ENCODE results near the gene SIK2. TPM values are rescaled to one million over a fixed set of nuclear protein-coding genes. Genes with fewer than 3 reads are reported as not detected.

Gene SIK2
- total and polyA plus RNA-seq, 2 experiments from 2014 or later, result 1.5 to 14.2 TPM

- no peak overlapping the region for H3K4me3 ChIP-seq
- no peaks in the 10 kb centered on the region for H3K27me3 ChIP-seq
- peak overlapping the region; percentile 16 for H3K27ac ChIP-seq
- no peaks in the 10 kb centered on the region for H3K9me3 ChIP-seq (ENCODE audit: low read depth)
- peak in 1 of 2 donors; percentile 40 for DNase-seq (ENCODE audit: low read depth in 1 of 2, low spot score in 1 of 2)
- H3K36me3 ChIP-seq, result peaks cover 24% of the 10 kb centered on the region
- peaks cover 24% of the 10 kb centered on the region for H3K4me1 ChIP-seq (ENCODE audit: low read depth)
- no peak for TF ChIP-seq CTCF (IDR thresholded peaks at IDR 0.05; ENCODE audit: low read depth, low read length)
These were observed 116.6 kb downstream of the SIK2 start for GRCh38 chr11:111718859-111719258.

- H3K4me3 ChIP-seq, result no peak overlapping the region
- no peak for TF ChIP-seq CTCF (IDR thresholded peaks at IDR 0.05; ENCODE audit: low read depth, low read length)
- no peak for DNase-seq (ENCODE audit: low read depth in 1 of 2, low spot score in 1 of 2)
- H3K9me3 ChIP-seq (ENCODE audit: low read depth), result no peaks in the 10 kb centered on the region
- H3K27ac ChIP-seq, result no peak overlapping the region
- no peaks in the 10 kb centered on the region for H3K27me3 ChIP-seq
- peaks cover 29% of the 10 kb centered on the region for H3K36me3 ChIP-seq
- peaks cover 24% of the 10 kb centered on the region for H3K4me1 ChIP-seq (ENCODE audit: low read depth)
These were observed 117.1 kb downstream of the SIK2 start for GRCh38 chr11:111719379-111719778.

GRCh38 chr11:111720801-111721494, 118.7 kb downstream of the SIK2 start:
- no peak for TF ChIP-seq CTCF (IDR thresholded peaks at IDR 0.05; ENCODE audit: low read depth, low read length)
- H3K27me3 ChIP-seq, result no peaks in the 10 kb centered on the region
- peaks cover 34% of the 10 kb centered on the region for H3K36me3 ChIP-seq
- no peak overlapping the region for H3K4me3 ChIP-seq
- peaks cover 24% of the 10 kb centered on the region for H3K4me1 ChIP-seq (ENCODE audit: low read depth)
- DNase-seq (ENCODE audit: low read depth in 1 of 2, low spot score in 1 of 2), result peak in 1 of 2 donors; percentile 72
- H3K27ac ChIP-seq, result peak overlapping the region; percentile 63
- no peaks in the 10 kb centered on the region for H3K9me3 ChIP-seq (ENCODE audit: low read depth)

- no peak for DNase-seq (ENCODE audit: low read depth in 1 of 2, low spot score in 1 of 2)
- Histone ChIP-seq H3K27ac (peak overlapping the region; percentile 43), H3K4me1 (ENCODE audit: low read depth) (peaks cover 24% of the 10 kb centered on the region), H3K9me3 (ENCODE audit: low read depth) (no peaks in the 10 kb centered on the region), H3K36me3 (peaks cover 34% of the 10 kb centered on the region), H3K27me3 (no peaks in the 10 kb centered on the region), H3K4me3 (no peak overlapping the region)
- no peak for TF ChIP-seq CTCF (IDR thresholded peaks at IDR 0.05; ENCODE audit: low read depth, low read length)
These were observed 120.3 kb downstream of the SIK2 start for GRCh38 chr11:111722501-111722900.

GRCh38 chr11:111723595-111723994, 121.3 kb downstream of the SIK2 start:
- DNase-seq (ENCODE audit: low read depth in 1 of 2, low spot score in 1 of 2), result peak in 1 of 2 donors; percentile 27
- H3K27ac ChIP-seq, result peak overlapping the region; percentile 43
- no peak overlapping the region for H3K4me3 ChIP-seq
- peaks cover 34% of the 10 kb centered on the region for H3K36me3 ChIP-seq
- H3K4me1 ChIP-seq (ENCODE audit: low read depth), result peaks cover 20% of the 10 kb centered on the region
- H3K27me3 ChIP-seq, result no peaks in the 10 kb centered on the region
- no peaks in the 10 kb centered on the region for H3K9me3 ChIP-seq (ENCODE audit: low read depth)
- TF ChIP-seq CTCF (IDR thresholded peaks at IDR 0.05; ENCODE audit: low read depth, low read length), result no peak
